Muscle layer of duodenum (tissue), 2 donors: ENCODE measurements around the gene OPN1MW2.
"Not testable (repeated sequence)": the region's sequence is repeated elsewhere in the genome, so short reads cannot be mapped to it uniquely, and the experiment has no call there.

Source experiments
- H3K27ac ChIP-seq: one replicate; pipeline ENCODE4 v1.7.0; 2013; ENCODE audit warnings: mild to moderate bottlenecking, low read length
- H3K27me3 ChIP-seq: one replicate; pipeline ENCODE4 v1.7.0; 2013; ENCODE audit warnings: low read depth, mild to moderate bottlenecking, control low read depth, low read length
- H3K36me3 ChIP-seq, 2 donors: one replicate each; pipeline ENCODE4 v1.7.0; 2013; ENCODE audit warnings: low read length in 2 of 2, control low read depth in 1 of 2, mild to moderate bottlenecking in 1 of 2; ENCODE audit not compliant: insufficient read depth in 2 of 2, control insufficient read depth in 1 of 2
- H3K4me1 ChIP-seq, 2 donors: one replicate each; pipeline ENCODE4 v1.7.0; 2013; ENCODE audit warnings: low read length in 2 of 2, mild to moderate bottlenecking in 2 of 2, control low read depth in 1 of 2, moderate library complexity in 1 of 2; ENCODE audit not compliant: insufficient read depth in 2 of 2, control insufficient read depth in 1 of 2
- H3K4me3 ChIP-seq, 2 donors: one replicate each; pipeline ENCODE4 v1.7.0; 2013; ENCODE audit warnings: low read length in 2 of 2, low read depth in 1 of 2, mild to moderate bottlenecking in 1 of 2
- H3K9me3 ChIP-seq, 2 donors: one replicate each; pipeline ENCODE4 v1.7.0; 2013; ENCODE audit warnings: low read length in 2 of 2, control low read depth in 1 of 2, mild to moderate bottlenecking in 1 of 2; ENCODE audit not compliant: control insufficient read depth in 1 of 2
- donor health status: healthy.

The OPN1MW2 gene

DNA sequence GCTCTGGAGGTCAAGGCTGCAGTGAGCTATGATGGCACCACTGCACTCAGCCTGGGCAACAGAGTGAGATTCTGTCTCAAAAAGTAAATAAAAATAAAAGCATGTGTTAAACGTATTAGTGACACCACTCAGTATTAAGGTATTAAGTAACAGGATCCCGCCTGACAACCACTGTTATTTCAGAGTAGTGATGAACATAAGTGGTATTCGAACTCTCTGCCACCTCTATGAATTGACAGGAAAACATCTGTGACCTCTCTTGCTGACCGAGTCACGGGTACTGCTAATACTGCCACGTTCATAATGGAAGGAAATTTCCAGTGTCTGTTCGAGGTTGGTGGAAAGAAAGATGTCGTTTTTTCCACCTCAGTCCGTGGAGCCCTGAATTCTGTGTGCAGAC, 7.2 kb downstream of the OPN1MW2 start:
- H3K4me1 ChIP-seq, H3K36me3 ChIP-seq, H3K9me3 ChIP-seq, H3K4me3 ChIP-seq, H3K27me3 ChIP-seq, H3K27ac ChIP-seq: not testable (repeated sequence)

DNA sequence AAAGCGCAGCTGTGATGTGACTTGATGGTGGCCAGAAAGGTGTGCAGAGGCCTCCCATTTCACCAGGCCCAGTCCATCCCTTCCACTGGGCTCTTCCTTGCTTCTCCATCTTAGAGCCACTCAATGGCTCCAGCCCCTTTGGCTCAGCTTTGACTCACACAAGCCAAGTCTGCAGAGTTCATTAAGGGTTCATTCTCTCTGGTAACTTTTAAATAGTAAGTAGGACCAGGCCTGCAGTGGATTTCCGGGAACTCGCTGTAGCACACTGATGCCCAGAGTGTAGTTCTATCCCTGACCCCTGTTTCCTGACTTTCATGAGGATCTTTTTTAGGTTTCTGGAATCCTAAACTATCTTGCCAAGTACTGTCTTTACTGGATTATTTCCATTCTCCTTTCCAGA, 11.9 kb downstream of the OPN1MW2 start:
- H3K9me3 ChIP-seq, H3K4me3 ChIP-seq, H3K36me3 ChIP-seq, H3K27ac ChIP-seq, H3K4me1 ChIP-seq, H3K27me3 ChIP-seq: not testable (repeated sequence)

GRCh38 chrX:154233620-154234019, 14.1 kb downstream of the OPN1MW2 start:
- H3K9me3 ChIP-seq, H3K36me3 ChIP-seq, H3K27ac ChIP-seq, H3K4me1 ChIP-seq, H3K4me3 ChIP-seq, H3K27me3 ChIP-seq: not testable (repeated sequence)

DNA sequence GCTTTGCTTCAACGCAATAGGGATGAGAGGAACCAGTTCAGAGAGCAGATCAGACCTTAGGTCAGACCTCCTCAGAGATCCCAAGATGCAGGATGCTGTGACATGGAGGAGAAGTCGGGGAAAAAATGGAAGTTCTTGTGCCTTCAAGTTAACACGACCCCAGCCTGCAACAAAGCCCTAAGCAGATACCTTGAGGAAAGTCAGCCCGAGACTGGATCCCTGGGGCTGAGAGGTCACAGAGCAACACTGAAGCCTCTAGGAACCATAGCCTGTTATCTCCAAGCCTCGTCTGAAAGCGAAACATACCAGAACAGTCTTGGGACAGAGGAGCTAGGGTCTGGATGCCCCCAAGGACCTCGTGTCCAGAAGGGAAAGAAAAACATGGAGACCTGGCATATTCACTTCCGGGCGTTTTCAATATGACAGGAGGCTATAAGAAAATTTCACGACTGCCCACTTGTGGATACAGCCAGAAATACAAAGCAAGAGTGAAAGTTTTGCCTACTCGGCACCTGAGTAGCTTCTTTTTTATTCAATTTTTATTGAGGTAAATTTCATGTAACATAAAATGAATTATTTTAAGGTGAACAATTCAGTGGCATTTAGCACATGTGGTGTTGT, 19.5 kb downstream of the OPN1MW2 start:
- H3K36me3 ChIP-seq, H3K27ac ChIP-seq, H3K9me3 ChIP-seq, H3K4me1 ChIP-seq, H3K4me3 ChIP-seq, H3K27me3 ChIP-seq: not testable (repeated sequence)

- not testable (repeated sequence) for H3K4me3 ChIP-seq, H3K4me1 ChIP-seq, H3K27ac ChIP-seq, H3K9me3 ChIP-seq, H3K27me3 ChIP-seq, H3K36me3 ChIP-seq
Measured at GRCh38 chrX:154239982-154240503, 20.5 kb downstream of the OPN1MW2 start.

GRCh38 chrX:154247377-154248045, 28.0 kb downstream of the OPN1MW2 start:
- H3K36me3 ChIP-seq, H3K27ac ChIP-seq, H3K9me3 ChIP-seq, H3K27me3 ChIP-seq, H3K4me1 ChIP-seq, H3K4me3 ChIP-seq: not testable (repeated sequence)

DNA sequence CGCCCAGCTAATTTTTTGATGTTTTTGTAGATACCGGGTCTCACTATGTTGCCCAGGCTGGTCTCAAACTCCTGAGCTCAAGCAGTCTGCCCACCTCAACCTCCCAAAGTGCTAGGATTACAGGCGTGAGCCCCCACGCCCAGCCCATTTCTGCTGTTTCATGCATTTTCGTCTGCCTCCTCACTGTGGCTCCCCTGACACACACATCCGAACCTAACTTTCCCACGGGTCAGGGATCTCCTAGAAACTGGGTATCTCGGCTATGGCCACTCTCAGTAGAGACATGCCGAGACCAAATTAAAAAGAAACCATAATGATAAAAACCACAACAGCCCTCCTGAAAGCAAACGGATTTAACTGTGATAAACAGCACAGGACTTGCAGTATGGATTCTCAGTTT, 28.5 kb downstream of the OPN1MW2 start:
- not testable (repeated sequence) for H3K36me3 ChIP-seq, H3K27me3 ChIP-seq, H3K27ac ChIP-seq, H3K9me3 ChIP-seq, H3K4me3 ChIP-seq, H3K4me1 ChIP-seq

- not testable (repeated sequence) for H3K4me1 ChIP-seq, H3K36me3 ChIP-seq, H3K9me3 ChIP-seq, H3K27ac ChIP-seq, H3K27me3 ChIP-seq, H3K4me3 ChIP-seq
Measured at GRCh38 chrX:154257282-154257681, 37.7 kb downstream of the OPN1MW2 start, which contains the start of gene OPN1MW3. OPN1MW3 (plus strand) TSS chrX:154257582; CDS start chrX:154257620, 38 bp downstream.

DNA sequence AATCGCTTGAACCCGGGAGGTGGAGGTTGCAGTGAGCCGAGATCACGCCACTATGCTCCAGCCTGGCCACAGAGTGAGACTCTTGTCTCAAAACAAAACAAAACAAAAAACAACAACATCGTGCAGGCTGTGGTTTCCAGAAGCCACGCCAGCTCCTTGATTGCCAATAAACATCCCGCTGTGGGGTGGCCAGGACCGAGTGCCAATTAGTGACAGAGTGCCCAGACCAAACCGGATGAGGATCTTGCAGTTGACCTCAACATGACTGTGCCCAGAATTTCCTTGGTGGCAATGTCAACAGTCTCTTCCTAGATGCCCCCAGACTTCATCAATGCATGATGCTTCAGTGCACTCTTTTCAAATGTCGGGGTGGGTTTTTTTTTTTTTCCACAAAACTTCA, 39.2 kb downstream of the OPN1MW2 start:
- H3K4me1 ChIP-seq, H3K27ac ChIP-seq, H3K9me3 ChIP-seq, H3K36me3 ChIP-seq, H3K27me3 ChIP-seq, H3K4me3 ChIP-seq: not testable (repeated sequence)

DNA sequence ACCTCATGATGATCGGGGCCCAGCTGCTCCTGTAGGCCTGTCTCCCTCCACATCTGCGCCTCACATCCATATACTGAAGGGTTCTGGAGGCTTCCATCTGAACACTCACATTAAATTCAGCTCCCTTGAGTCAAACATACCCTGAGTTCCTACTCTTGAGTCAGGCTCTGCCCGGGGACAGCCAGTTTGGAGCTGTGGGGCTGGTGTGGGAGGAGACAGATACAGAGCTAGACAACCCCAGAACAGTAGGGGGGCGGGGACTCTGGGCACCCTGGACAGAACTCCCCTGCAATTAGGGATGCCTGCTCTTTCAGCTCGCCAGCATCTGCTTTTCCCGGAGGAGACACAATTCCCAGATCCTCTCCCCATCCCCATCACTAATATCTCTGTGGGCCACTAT, 43.5 kb downstream of the OPN1MW2 start:
- not testable (repeated sequence) for H3K27ac ChIP-seq, H3K36me3 ChIP-seq, H3K27me3 ChIP-seq, H3K4me1 ChIP-seq, H3K4me3 ChIP-seq, H3K9me3 ChIP-seq

DNA sequence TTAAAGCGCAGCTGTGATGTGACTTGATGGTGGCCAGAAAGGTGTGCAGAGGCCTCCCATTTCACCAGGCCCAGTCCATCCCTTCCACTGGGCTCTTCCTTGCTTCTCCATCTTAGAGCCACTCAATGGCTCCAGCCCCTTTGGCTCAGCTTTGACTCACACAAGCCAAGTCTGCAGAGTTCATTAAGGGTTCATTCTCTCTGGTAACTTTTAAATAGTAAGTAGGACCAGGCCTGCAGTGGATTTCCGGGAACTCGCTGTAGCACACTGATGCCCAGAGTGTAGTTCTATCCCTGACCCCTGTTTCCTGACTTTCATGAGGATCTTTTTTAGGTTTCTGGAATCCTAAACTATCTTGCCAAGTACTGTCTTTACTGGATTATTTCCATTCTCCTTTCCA, 49.7 kb downstream of the OPN1MW2 start:
- not testable (repeated sequence) for H3K27me3 ChIP-seq, H3K36me3 ChIP-seq, H3K4me1 ChIP-seq, H3K27ac ChIP-seq, H3K4me3 ChIP-seq, H3K9me3 ChIP-seq
